Measurements from ENCODE around the gene KIAA0586. TPM values are rescaled to one million over a fixed set of nuclear protein-coding genes. Genes with fewer than 3 reads are reported as not detected.

KIAA0586 gene
- total and polyA plus RNA-seq, 2 experiments from 2014 or later: 8.3 to 18.9 TPM

GRCh38 chr14:58398495-58398894 is 29.0 kb upstream of the KIAA0586 start:
- no peaks in the 10 kb centered on the region for H3K9me3 ChIP-seq (ENCODE audit: low read depth)
- DNase-seq (ENCODE audit: low read depth in 1 of 2, low spot score in 1 of 2): no peak
- TF ChIP-seq CTCF (IDR thresholded peaks at IDR 0.05; ENCODE audit: low read depth, low read length): no peak
- H3K4me3 ChIP-seq: no peak overlapping the region
- no peaks in the 10 kb centered on the region for H3K4me1 ChIP-seq (ENCODE audit: low read depth)
- peaks cover 14% of the 10 kb centered on the region for H3K27me3 ChIP-seq
- no peak overlapping the region for H3K27ac ChIP-seq
- H3K36me3 ChIP-seq: no peaks in the 10 kb centered on the region

- Histone ChIP-seq H3K4me1 (ENCODE audit: low read depth) (no peaks in the 10 kb centered on the region), H3K4me3 (no peak overlapping the region), H3K27me3 (peaks cover 14% of the 10 kb centered on the region), H3K9me3 (ENCODE audit: low read depth) (no peaks in the 10 kb centered on the region), H3K36me3 (no peaks in the 10 kb centered on the region), H3K27ac (no peak overlapping the region)
- DNase-seq (ENCODE audit: low read depth in 1 of 2, low spot score in 1 of 2): no peak
- TF ChIP-seq CTCF (IDR thresholded peaks at IDR 0.05; ENCODE audit: low read depth, low read length): no peak
Observed at GRCh38 chr14:58398895-58399294, 28.6 kb upstream of the KIAA0586 start.

- no peaks in the 10 kb centered on the region for H3K9me3 ChIP-seq (ENCODE audit: low read depth)
- H3K27me3 ChIP-seq: peaks cover 6% of the 10 kb centered on the region
- TF ChIP-seq CTCF (IDR thresholded peaks at IDR 0.05; ENCODE audit: low read depth, low read length): no peak
- no peaks in the 10 kb centered on the region for H3K36me3 ChIP-seq
- no peak overlapping the region for H3K4me3 ChIP-seq
- no peak overlapping the region for H3K27ac ChIP-seq
- DNase-seq (ENCODE audit: low read depth in 1 of 2, low spot score in 1 of 2): no peak
- H3K4me1 ChIP-seq (ENCODE audit: low read depth): no peaks in the 10 kb centered on the region
Observed at GRCh38 chr14:58401587-58401986, 25.9 kb upstream of the KIAA0586 start.

- no peak overlapping the region for H3K4me3 ChIP-seq
- no peak for DNase-seq (ENCODE audit: low read depth in 1 of 2, low spot score in 1 of 2)
- no peaks in the 10 kb centered on the region for H3K27me3 ChIP-seq
- H3K9me3 ChIP-seq (ENCODE audit: low read depth): no peaks in the 10 kb centered on the region
- no peak for TF ChIP-seq CTCF (IDR thresholded peaks at IDR 0.05; ENCODE audit: low read depth, low read length)
- no peaks in the 10 kb centered on the region for H3K4me1 ChIP-seq (ENCODE audit: low read depth)
- peaks cover 38% of the 10 kb centered on the region for H3K36me3 ChIP-seq
- H3K27ac ChIP-seq: no peak overlapping the region
Observed at GRCh38 chr14:58408681-58409215, 18.8 kb upstream of the KIAA0586 start.

- DNase-seq (ENCODE audit: low read depth in 1 of 2, low spot score in 1 of 2): peak in 1 of 2 donors; percentile 4
- Histone ChIP-seq H3K27ac (no peak overlapping the region), H3K9me3 (ENCODE audit: low read depth) (no peaks in the 10 kb centered on the region), H3K4me1 (ENCODE audit: low read depth) (peaks cover 3% of the 10 kb centered on the region), H3K27me3 (no peaks in the 10 kb centered on the region), H3K36me3 (peaks cover 24% of the 10 kb centered on the region), H3K4me3 (no peak overlapping the region)
- no peak for TF ChIP-seq CTCF (IDR thresholded peaks at IDR 0.05; ENCODE audit: low read depth, low read length)
Observed at GRCh38 chr14:58414845-58415244, 12.7 kb upstream of the KIAA0586 start.

Data from cardiac muscle cell (in vitro differentiated cells and primary cell).